ENCODE data around the gene CROCC.

- TF ChIP-seq CTCF (IDR thresholded peaks at IDR 0.05) = no peak
- TF ChIP-seq POLR2A (IDR thresholded peaks at IDR 0.05) = no peak
- TF ChIP-seq EP300 (IDR thresholded peaks at IDR 0.05) = no peak
Observed at GRCh38 chr1:16976966-16977365, 55.2 kb downstream of the CROCC start.

All from gastroesophageal sphincter (tissue), 3 donors.